HG03135 (cell line): Measurements from ENCODE around the gene KRT80.

Experiments
- ATAC-seq: cut with Tn5 transposase; IDR thresholded peaks from one replicate; pipeline ENCODE4 v1.9.1; 2021; ENCODE audit warnings: mild to moderate bottlenecking, moderate library complexity; ENCODE audit not compliant: unreplicated experiment

The KRT80 gene

GRCh38 chr12:52181746-52182145 is 10.1 kb downstream of the KRT80 start:
- no peak for ATAC-seq

- no peak for ATAC-seq
These were observed 10.7 kb downstream of the KRT80 start for GRCh38 chr12:52180971-52181628.

- ATAC-seq, result no peak
These were observed 12.3 kb downstream of the KRT80 start for GRCh38 chr12:52179396-52179973.

GRCh38 chr12:52178984-52179383 is 12.8 kb downstream of the KRT80 start:
- no peak for ATAC-seq

GRCh38 chr12:52178443-52178842 is 13.4 kb downstream of the KRT80 start:
- ATAC-seq, result no peak

- ATAC-seq, result no peak
These were observed 16.2 kb downstream of the KRT80 start for GRCh38 chr12:52175371-52176350.

- no peak for ATAC-seq
These were observed 18.3 kb downstream of the KRT80 start for GRCh38 chr12:52173526-52173925.

- no peak for ATAC-seq
These were observed 18.9 kb downstream of the KRT80 start for GRCh38 chr12:52172956-52173355.

- no peak for ATAC-seq
These were observed 19.8 kb downstream of the KRT80 start for GRCh38 chr12:52171950-52172512.

GRCh38 chr12:52170827-52171226 is 21.0 kb downstream of the KRT80 start:
- ATAC-seq, result no peak

- ATAC-seq, result no peak
These were observed 21.9 kb downstream of the KRT80 start for GRCh38 chr12:52169886-52170285.

- no peak for ATAC-seq
These were observed 23.6 kb downstream of the KRT80 start for GRCh38 chr12:52168019-52168717.

- ATAC-seq, result no peak
These were observed 24.3 kb downstream of the KRT80 start for GRCh38 chr12:52167526-52167925.

GRCh38 chr12:52166672-52167071 is 25.1 kb downstream of the KRT80 start:
- no peak for ATAC-seq

- ATAC-seq, result no peak
These were observed 26.5 kb downstream of the KRT80 start for GRCh38 chr12:52165096-52165855.

GRCh38 chr12:52164624-52165023 is 27.2 kb downstream of the KRT80 start:
- no peak for ATAC-seq

- ATAC-seq, result no peak
These were observed 28.8 kb downstream of the KRT80 start for GRCh38 chr12:52162981-52163380.

- no peak for ATAC-seq
These were observed 31.6 kb downstream of the KRT80 start for GRCh38 chr12:52160200-52160599.

- ATAC-seq, result no peak
These were observed 34.2 kb downstream of the KRT80 start for GRCh38 chr12:52157566-52158150.
